Measurements from ENCODE around the gene DNAJC30. TPM values are rescaled to one million over a fixed set of nuclear protein-coding genes. Genes with fewer than 3 reads are reported as not detected.
A peak's percentile ranks its signal among the peaks of the same experiment; 100 is the strongest.

The DNAJC30 gene
- polyA plus RNA-seq, 1 of the 3 experiments (the other 2 are of a cell fraction) = 11.0 TPM

DNA sequence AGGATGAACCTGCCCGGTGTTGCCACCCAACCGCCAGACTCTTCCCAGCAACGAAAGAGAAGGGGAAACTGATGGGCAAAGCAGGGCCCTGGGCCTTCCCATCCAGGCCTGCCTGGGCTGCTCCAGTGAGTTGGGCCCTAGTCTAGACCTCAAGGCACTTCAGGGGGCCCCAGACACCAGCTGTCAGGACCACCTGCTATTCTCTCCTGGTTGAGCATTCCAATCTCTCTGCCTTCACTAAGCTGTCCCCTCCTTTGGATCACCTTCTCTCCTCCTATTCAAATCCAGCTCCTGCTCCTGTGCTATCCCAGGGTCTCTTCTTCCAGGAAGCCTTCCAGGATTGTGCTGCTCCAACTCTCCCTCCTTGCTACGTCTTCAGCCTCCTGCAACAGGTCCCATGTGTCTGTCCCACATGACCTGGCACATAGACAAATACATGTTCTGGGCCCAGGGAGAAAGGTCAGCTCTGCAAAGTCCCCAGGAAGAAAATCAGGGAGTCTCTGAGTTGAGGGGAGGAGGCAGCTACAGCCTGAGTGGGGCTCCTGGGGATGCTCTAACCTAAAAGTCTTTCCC, 33.2 kb upstream of the DNAJC30 start:
- peak overlapping the region in 1 of 2 experiments; percentile 5; a peak in 1 of 4 replicates for H3K4me3 ChIP-seq (ENCODE audit: low read depth in 2 of 2, low read length in 1 of 2)
- peaks cover 41% of the 10 kb centered on the region for H3F3A ChIP-seq (replicated peaks; ENCODE audit: insufficient read depth)
- H3K27ac ChIP-seq (ENCODE audit: low read depth in 2 of 2, low read length in 1 of 2) = peak overlapping the region in 1 of 2 experiments; percentile 88; a peak in 2 of 4 replicates
- H3K9ac ChIP-seq = peak overlapping the region; percentile 41; the same call in 1 of the 2 replicates
- CTCF ChIA-PET = interaction anchor here (0.9 to 3.4 kb wide), 5 partner anchors 10 to 110 kb away, joined by 3 to 20 read pairs (median 9); no protein-coding TSS in a partner anchor
- H3K9me2 ChIP-seq = no peaks in the 10 kb centered on the region
- peaks cover 2 to 42% of the 10 kb centered on the region in 2 experiments for H3K36me3 ChIP-seq (replicated peaks in 1 of 2; ENCODE audit: control insufficient read depth in 1 of 2, insufficient read depth in 2 of 2, low read length in 1 of 2)
- POLR2A ChIA-PET = no interaction called here
- peaks cover 18 to 43% of the 10 kb centered on the region in 2 experiments; a peak in 3 of 4 replicates for H3K4me1 ChIP-seq (ENCODE audit: control insufficient read depth in 1 of 2, insufficient read depth in 2 of 2, low read depth in 1 of 2, low read length in 1 of 2)
- peaks cover 78% of the 10 kb centered on the region for H3K79me2 ChIP-seq (ENCODE audit: insufficient read depth)
- TF ChIP-seq NFIC (IDR thresholded peaks at IDR 0.05; ENCODE audit: borderline replicate concordance) (no peak), GATA2 (CRISPR knock-in tag; IDR thresholded peaks at IDR 0.05) (no peak), MXI1 (IDR thresholded peaks at IDR 0.05; ENCODE audit: low read depth, low read length) (no peak), RFX5 (IDR thresholded peaks at IDR 0.05; ENCODE audit: low read length) (no peak), TEAD4 (IDR thresholded peaks at IDR 0.05; ENCODE audit: borderline replicate concordance, insufficient read depth) (no peak), EP300 (IDR thresholded peaks at IDR 0.05; ENCODE audit: borderline replicate concordance in 1 of 2, low read depth in 1 of 2, low read length in 1 of 2) (no peak)
- 72% methylated on average over 4 of the region's 4 CpGs for WGBS (ENCODE audit: low lambda C conversion rate)
- peaks cover 68% of the 10 kb centered on the region for H4K20me1 ChIP-seq (ENCODE audit: insufficient read depth)
- no peak overlapping the region for H2AFZ ChIP-seq (ENCODE audit: low read depth)
- no peak for DNase-seq
- H3K9me3 ChIP-seq = no peaks in the 10 kb centered on the region
- H3K4me2 ChIP-seq = peak overlapping the region; percentile 99
- no peaks in the 10 kb centered on the region for H3K27me3 ChIP-seq (ENCODE audit: insufficient read depth)

DNA sequence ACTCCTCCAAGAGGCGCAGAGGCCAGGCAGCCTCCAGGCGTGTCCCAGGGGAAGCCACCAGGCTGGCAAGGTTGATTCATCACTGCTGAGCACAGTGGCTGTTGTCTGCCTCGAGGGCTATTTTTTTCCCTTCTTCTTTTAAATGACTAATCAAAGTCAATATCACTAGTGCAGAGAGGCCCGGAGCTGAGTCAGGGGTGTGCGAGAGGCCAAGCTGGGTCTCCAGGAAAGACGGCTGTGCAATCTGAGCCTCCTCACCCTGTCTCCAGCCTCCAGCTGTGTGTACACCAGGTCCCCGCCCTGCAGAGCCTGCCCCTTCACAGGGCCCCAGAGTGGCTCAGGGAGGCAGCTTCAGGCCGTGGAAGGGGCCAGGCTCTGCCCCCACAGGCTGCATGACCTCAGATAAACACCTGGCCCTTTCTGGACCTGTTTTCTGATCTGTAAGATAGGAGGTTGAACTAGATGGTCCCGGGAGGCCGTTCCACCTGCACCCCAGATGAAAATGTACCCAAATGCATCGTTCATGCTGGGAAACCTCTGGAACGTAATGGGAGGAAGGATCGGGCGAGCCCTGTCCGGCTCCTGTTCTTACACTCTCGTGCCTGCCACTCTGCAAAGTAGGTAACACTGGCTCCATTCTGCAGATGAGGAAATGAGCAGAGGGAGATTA, 32.5 kb upstream of the DNAJC30 start:
- H3K27ac ChIP-seq (ENCODE audit: low read depth in 2 of 2, low read length in 1 of 2) = peak overlapping the region in 1 of 2 experiments; percentile 88; a peak in 2 of 4 replicates
- H3K4me2 ChIP-seq = peak overlapping the region; percentile 99
- H3K79me2 ChIP-seq (ENCODE audit: insufficient read depth) = peaks cover 84% of the 10 kb centered on the region
- H3K4me3 ChIP-seq (ENCODE audit: low read depth in 2 of 2, low read length in 1 of 2) = peak overlapping the region in 1 of 2 experiments; percentile 5; a peak in 1 of 4 replicates
- no peaks in the 10 kb centered on the region for H3K9me2 ChIP-seq
- peaks cover 45% of the 10 kb centered on the region for H3F3A ChIP-seq (replicated peaks; ENCODE audit: insufficient read depth)
- 40% methylated on average over 14 of the region's 16 CpGs for WGBS (ENCODE audit: low lambda C conversion rate)
- peaks cover 75% of the 10 kb centered on the region for H4K20me1 ChIP-seq (ENCODE audit: insufficient read depth)
- H3K36me3 ChIP-seq (replicated peaks in 1 of 2; ENCODE audit: control insufficient read depth in 1 of 2, insufficient read depth in 2 of 2, low read length in 1 of 2) = peaks cover 2 to 43% of the 10 kb centered on the region in 2 experiments
- no peak for DNase-seq
- no peaks in the 10 kb centered on the region for H3K9me3 ChIP-seq
- H3K27me3 ChIP-seq (ENCODE audit: insufficient read depth) = no peaks in the 10 kb centered on the region
- POLR2A ChIA-PET = no interaction called here
- peaks cover 14 to 44% of the 10 kb centered on the region in 2 experiments; a peak in 3 of 4 replicates for H3K4me1 ChIP-seq (ENCODE audit: control insufficient read depth in 1 of 2, insufficient read depth in 2 of 2, low read depth in 1 of 2, low read length in 1 of 2)
- CTCF ChIA-PET = interaction anchor here (0.6 to 3.4 kb wide), 6 partner anchors 10 to 109 kb away, joined by 3 to 20 read pairs (median 6); no protein-coding TSS in a partner anchor
- H2AFZ ChIP-seq (ENCODE audit: low read depth) = no peak overlapping the region
- H3K9ac ChIP-seq = peak overlapping the region; percentile 41; the same call in 1 of the 2 replicates
- peak; percentile 87; the same call in 1 of the 2 replicates for TF ChIP-seq SIN3A (IDR thresholded peaks at IDR 0.05; ENCODE audit: borderline replicate concordance, low read depth, low read length)
- TF ChIP-seq TCF12 (IDR thresholded peaks at IDR 0.05) = peak; percentile 93
- TF ChIP-seq SMC3 (IDR thresholded peaks at IDR 0.05; ENCODE audit: low read depth, low read length) = no peak
- TF ChIP-seq TAF1 (IDR thresholded peaks at IDR 0.05; ENCODE audit: borderline replicate concordance, low read depth, low read length) = no peak
- TF ChIP-seq FOSL2 (IDR thresholded peaks at IDR 0.05; ENCODE audit: borderline replicate concordance, low read depth) = peak; percentile 94
- no peak for TF ChIP-seq ELF1 (IDR thresholded peaks at IDR 0.05)
- TF ChIP-seq FOXJ3 (CRISPR knock-in tag; IDR thresholded peaks at IDR 0.05) = no peak
- peak; percentile 100 for TF ChIP-seq RXRA (IDR thresholded peaks at IDR 0.05; ENCODE audit: borderline replicate concordance, low read depth)
- TF ChIP-seq, protein P1, sequence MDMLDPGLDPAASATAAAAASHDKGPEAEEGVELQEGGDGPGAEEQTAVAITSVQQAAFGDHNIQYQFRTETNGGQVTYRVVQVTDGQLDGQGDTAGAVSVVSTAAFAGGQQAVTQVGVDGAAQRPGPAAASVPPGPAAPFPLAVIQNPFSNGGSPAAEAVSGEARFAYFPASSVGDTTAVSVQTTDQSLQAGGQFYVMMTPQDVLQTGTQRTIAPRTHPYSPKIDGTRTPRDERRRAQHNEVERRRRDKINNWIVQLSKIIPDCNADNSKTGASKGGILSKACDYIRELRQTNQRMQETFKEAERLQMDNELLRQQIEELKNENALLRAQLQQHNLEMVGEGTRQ (IDR thresholded peaks at IDR 0.05; ENCODE audit: borderline replicate concordance, low read depth, low read length) = no peak
- TF ChIP-seq, protein P2, sequence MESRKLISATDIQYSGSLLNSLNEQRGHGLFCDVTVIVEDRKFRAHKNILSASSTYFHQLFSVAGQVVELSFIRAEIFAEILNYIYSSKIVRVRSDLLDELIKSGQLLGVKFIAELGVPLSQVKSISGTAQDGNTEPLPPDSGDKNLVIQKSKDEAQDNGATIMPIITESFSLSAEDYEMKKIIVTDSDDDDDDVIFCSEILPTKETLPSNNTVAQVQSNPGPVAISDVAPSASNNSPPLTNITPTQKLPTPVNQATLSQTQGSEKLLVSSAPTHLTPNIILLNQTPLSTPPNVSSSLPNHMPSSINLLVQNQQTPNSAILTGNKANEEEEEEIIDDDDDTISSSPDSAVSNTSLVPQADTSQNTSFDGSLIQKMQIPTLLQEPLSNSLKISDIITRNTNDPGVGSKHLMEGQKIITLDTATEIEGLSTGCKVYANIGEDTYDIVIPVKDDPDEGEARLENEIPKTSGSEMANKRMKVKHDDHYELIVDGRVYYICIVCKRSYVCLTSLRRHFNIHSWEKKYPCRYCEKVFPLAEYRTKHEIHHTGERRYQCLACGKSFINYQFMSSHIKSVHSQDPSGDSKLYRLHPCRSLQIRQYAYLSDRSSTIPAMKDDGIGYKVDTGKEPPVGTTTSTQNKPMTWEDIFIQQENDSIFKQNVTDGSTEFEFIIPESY (IDR thresholded peaks at IDR 0.05; ENCODE audit: borderline replicate concordance, low read depth) = peak; percentile 80
- TF ChIP-seq GABPA (IDR thresholded peaks at IDR 0.05; ENCODE audit: low read depth) = peak; percentile 31; the same call in 1 of the 2 replicates
- TF ChIP-seq MXI1 (IDR thresholded peaks at IDR 0.05; ENCODE audit: low read depth, low read length) = no peak
- TF ChIP-seq, protein P3, sequence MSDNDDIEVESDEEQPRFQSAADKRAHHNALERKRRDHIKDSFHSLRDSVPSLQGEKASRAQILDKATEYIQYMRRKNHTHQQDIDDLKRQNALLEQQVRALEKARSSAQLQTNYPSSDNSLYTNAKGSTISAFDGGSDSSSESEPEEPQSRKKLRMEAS (IDR thresholded peaks at IDR 0.05; ENCODE audit: low read depth) = peak; percentile 81
- no peak for TF ChIP-seq EZH2phosphoT487 (IDR thresholded peaks at IDR 0.05; ENCODE audit: borderline replicate concordance, low read depth)
- TF ChIP-seq, protein P4, sequence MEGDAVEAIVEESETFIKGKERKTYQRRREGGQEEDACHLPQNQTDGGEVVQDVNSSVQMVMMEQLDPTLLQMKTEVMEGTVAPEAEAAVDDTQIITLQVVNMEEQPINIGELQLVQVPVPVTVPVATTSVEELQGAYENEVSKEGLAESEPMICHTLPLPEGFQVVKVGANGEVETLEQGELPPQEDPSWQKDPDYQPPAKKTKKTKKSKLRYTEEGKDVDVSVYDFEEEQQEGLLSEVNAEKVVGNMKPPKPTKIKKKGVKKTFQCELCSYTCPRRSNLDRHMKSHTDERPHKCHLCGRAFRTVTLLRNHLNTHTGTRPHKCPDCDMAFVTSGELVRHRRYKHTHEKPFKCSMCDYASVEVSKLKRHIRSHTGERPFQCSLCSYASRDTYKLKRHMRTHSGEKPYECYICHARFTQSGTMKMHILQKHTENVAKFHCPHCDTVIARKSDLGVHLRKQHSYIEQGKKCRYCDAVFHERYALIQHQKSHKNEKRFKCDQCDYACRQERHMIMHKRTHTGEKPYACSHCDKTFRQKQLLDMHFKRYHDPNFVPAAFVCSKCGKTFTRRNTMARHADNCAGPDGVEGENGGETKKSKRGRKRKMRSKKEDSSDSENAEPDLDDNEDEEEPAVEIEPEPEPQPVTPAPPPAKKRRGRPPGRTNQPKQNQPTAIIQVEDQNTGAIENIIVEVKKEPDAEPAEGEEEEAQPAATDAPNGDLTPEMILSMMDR (IDR thresholded peaks at IDR 0.05) = no peak
- TF ChIP-seq MEF2A (IDR thresholded peaks at IDR 0.05; ENCODE audit: borderline replicate concordance, low read depth) = peak; percentile 87; the same call in 1 of the 2 replicates

Data from SK-N-SH (cell line).